GM18526 (cell line): ENCODE results near the gene CLDN6.

Source experiments
- POLR2A ChIP-seq: IDR thresholded peaks from 3 replicates; pipeline ENCODE4 v1.6.1; 2011; ENCODE audit not compliant: insufficient read length; ENCODE audit errors: extremely low read depth

The CLDN6 gene

GRCh38 chr16:3035972-3036725 lies 18.2 kb upstream of the CLDN6 start:
- TF ChIP-seq POLR2A = no peak

- no peak for TF ChIP-seq POLR2A
These were observed 17.4 kb upstream of the CLDN6 start for GRCh38 chr16:3035289-3035971.

GRCh38 chr16:3032624-3033023 lies 14.6 kb upstream of the CLDN6 start:
- no peak for TF ChIP-seq POLR2A

GRCh38 chr16:3030222-3031212 lies 12.5 kb upstream of the CLDN6 start:
- no peak for TF ChIP-seq POLR2A

GRCh38 chr16:3029491-3030221 lies 11.7 kb upstream of the CLDN6 start:
- TF ChIP-seq POLR2A = no peak

GRCh38 chr16:3028716-3029319 lies 10.8 kb upstream of the CLDN6 start:
- TF ChIP-seq POLR2A = no peak

GRCh38 chr16:3027983-3028715 lies 10.2 kb upstream of the CLDN6 start:
- TF ChIP-seq POLR2A = no peak

- no peak for TF ChIP-seq POLR2A
These were observed 9.5 kb upstream of the CLDN6 start for GRCh38 chr16:3027489-3027795.

- no peak for TF ChIP-seq POLR2A
These were observed 8.9 kb upstream of the CLDN6 start for GRCh38 chr16:3026609-3027488.

- TF ChIP-seq POLR2A = no peak
These were observed 8.0 kb upstream of the CLDN6 start for GRCh38 chr16:3026003-3026378.

GRCh38 chr16:3025032-3026002 lies 7.3 kb upstream of the CLDN6 start:
- no peak for TF ChIP-seq POLR2A
